HG02610 (cell line): ENCODE data around the gene AKAP8L.

Experiments used
- ATAC-seq: cut with Tn5 transposase; IDR thresholded peaks from one replicate; pipeline ENCODE4 v1.9.1; 2021; ENCODE audit warnings: mild to moderate bottlenecking, moderate library complexity; ENCODE audit not compliant: unreplicated experiment

Gene AKAP8L

DNA sequence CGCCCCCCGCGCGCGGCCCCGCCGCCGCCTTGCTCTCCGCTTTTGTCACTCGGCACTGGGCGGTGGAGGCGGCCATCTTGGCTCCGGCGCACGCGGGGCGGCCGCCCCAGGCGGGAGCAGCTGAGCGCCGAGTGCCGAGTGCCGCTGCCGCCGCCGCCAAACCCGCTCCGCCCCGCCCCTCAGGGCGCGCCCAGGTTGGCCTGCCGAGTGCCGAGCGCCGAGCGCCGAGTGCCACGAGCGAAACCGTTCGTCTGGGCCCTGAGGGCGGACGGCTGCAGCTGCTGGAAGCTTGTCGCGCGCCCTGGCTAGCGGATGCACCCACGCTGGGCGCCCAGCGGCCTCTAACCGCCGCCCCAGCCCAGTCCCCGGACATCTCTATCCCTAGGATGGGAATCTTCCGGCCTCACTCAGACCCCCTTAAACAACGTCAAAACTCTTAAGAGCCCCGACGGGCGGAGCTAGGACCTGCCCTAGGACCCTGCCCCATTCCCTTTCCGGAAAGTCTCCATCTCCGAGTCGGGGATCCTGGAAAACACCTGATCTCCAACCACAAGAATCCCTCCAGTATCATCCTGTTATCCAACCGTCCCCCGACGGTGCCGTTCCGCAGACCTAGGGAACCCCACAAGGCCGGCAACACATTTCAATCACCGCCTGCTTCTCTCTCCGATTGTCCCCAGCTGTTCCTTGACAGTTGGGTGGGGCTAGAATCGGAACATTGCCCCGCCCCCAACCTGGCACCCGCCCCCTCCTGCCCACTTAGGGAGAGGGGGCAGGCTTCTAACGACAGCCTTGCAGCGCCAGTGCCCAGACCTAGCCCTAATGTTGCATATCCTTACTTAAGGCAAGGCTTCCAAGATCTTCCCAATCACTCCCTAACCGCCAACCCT is 14.1 kb upstream of the AKAP8L start:
- peak; percentile 61 for ATAC-seq

- peak; percentile 9 for ATAC-seq
These were observed 13.3 kb upstream of the AKAP8L start for GRCh38 chr19:15432018-15432494.

GRCh38 chr19:15431396-15432017 is 12.7 kb upstream of the AKAP8L start:
- ATAC-seq: no peak

DNA sequence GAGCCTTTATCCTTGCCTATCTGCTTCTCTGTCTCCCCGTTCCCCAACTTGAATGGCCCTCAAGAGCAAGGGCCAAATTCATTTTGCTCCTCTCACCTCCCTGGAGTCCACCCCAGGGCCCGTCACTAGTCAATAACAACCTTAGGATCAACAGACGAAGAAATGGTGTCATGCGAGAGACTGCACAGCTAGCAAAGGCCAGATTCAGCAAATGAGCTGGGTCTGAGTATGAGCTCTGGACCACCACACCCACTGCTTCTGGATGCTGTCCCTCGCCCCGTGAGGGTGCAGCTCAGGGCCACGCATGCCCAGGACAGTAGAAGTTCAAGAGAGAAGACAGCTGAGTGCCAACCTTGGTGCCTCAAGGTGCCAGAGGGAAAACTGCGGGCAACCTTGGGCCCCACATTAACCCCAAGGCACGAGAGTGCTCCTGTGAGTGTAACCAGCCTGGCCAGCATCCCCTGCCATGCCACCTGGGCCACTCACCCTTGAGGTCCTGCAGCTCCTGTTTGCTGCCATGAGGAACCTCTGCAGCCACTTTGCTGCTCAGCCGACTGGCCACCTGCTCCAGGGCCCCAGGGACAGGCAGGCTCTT is 11.8 kb upstream of the AKAP8L start:
- ATAC-seq: no peak

DNA sequence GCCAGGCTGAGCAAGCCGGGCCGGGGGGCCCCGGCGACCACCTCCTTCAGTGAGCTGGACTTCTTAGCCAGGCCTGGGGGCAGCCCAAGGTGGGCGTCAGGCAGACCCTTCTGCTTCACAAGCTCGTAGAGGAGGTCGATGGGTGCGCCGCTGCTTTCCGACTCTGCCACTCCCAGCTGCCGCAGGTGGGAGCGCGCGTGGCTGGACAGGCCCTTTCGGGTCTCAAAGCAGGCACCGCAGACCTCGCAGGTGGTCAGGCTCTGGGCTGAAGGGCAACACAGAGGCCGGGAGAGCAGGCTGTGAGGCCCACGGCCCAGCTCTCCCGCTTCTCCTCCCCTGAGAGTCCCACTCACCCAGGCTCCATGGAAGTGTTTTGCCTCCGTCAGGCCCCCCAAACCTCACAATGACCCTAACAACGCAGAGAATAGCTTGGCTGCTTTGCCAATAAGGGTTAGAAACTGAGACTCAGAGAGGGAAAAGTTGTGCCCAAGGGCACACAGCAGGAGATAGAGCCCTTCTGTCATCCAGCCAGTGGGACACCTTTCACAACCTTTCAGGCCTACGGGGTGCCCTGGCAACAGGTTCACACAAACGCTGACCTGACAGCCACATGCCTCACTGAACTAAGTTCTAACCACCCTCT is 11.2 kb upstream of the AKAP8L start:
- ATAC-seq: no peak

DNA sequence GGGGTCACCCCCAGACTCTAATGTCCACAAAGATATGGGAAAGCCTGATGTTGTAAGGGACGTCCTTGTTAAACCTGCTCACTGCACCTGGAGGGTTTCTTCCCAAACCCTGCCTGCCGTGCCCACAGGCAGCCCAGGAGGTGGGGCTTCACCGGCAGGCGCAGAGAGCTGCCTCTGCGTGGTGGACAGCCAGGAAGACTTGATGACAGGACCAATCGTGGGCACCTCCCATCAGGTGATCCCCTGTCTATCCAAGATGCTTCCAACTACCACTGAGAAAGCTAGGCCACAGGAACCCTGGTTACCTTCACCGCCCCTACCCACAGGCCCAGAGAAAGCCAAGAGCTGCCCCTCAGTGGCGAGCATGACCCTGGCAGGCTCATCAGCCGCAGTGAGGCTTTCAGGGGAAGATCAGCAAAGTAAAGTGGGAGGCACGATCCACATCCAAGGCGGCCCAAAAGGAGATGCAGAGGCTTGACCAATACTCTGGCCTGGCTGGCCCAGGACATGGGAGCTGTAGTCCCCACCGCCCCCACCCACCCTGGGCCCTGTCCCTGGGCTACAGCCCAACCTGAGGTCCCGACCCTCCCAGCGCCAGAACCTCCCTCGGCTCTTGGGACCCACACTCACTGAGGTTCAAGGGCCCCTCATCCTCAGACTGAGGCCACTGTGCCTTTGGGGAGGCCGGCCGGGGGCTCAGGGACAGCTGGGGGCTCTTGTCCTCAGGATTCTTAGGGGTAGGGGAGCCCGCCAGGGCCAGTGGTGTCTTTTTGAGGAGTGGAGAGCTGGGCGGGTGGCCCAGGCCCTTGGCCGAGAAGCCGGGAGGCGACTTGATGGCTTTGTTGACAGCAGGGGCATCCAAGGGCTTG is 10.4 kb upstream of the AKAP8L start:
- ATAC-seq: no peak

- no peak for ATAC-seq
These were observed 9.2 kb upstream of the AKAP8L start for GRCh38 chr19:15427991-15428471.

DNA sequence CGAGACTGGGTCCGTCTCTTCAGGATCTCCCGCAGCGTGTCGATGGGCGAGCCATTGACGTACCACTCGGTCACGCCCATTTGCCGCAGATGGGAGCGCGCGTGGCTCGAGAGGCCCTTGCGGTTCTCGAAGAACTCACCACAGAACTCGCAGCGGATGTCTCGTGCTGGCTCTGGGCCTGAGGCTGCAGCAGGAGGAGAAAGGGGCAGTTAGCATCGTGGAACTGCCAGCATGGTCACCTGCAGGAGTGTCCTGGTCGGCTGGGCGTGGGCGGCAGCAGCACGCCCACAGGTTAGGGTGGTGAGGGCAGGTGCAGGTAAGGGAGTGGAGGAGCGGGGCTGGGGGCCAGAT is 8.5 kb upstream of the AKAP8L start:
- ATAC-seq: no peak

GRCh38 chr19:15426485-15427349 is 7.9 kb upstream of the AKAP8L start:
- no peak for ATAC-seq

- no peak for ATAC-seq
These were observed 6.6 kb upstream of the AKAP8L start for GRCh38 chr19:15425321-15425950.

GRCh38 chr19:15424692-15425272 is 6.0 kb upstream of the AKAP8L start:
- no peak for ATAC-seq

GRCh38 chr19:15424121-15424520 is 5.3 kb upstream of the AKAP8L start:
- no peak for ATAC-seq

DNA sequence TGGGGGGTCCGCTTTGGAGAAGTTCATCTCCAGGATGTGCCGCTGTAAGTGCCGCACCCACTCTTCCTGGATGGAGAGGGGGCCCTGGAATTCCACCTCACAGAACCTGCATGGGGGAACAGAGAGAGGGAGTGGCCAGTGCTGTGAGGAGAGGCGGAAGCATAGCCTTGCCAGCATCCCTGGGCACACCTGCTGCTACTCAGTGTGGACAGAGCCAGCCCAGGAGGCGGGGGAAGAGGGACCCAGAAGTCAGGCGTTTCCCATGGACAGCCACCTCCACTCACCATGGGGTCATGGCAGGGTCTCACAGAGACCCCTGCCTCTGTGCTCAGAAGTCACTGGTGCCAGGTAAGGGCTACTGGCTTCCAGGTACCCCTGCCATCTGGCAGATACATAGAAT is 4.3 kb upstream of the AKAP8L start:
- no peak for ATAC-seq

DNA sequence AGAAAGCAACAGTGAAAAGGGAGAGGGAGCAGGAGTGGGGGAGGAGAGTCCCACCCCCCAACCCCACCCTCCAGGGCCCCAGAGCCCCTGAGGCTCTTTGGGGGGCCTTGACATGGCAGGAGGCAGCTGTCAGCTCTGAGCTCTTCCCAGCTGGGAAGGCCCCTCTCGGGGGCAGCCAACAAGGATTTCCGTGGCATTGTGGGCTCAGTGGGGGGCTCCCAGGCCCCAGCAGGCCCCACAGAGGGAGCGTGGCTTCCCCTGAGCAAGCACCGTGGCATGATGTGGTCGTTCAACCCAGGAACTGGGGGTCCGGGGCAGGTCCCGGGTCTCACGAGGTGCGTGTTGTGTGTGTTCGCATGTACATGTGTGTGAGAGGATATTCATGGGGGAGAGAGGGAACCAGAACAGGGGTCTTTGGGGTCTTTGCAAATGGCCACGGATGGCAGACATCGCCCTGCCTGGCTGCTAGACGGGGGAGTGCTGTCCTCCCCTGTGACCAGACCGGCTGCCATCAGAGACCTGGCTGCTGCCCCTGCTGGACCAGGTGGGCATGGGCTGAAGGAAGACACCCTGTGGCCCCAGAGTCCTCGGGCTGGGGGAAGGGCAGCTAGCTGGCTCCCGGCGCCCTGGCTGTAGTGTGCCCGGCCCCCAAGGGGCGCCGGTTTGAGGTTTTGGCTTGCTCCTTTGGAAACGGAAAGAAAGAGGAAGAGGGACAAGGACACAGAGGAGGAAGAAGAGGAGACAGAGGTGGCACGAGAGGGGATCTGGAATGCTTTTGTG is 3.7 kb upstream of the AKAP8L start:
- ATAC-seq: no peak

- no peak for ATAC-seq
These were observed 3.0 kb upstream of the AKAP8L start for GRCh38 chr19:15421721-15422260.

- ATAC-seq: no peak
These were observed 2.4 kb upstream of the AKAP8L start for GRCh38 chr19:15421136-15421695.

- no peak for ATAC-seq
These were observed 731 bp upstream of the AKAP8L start for GRCh38 chr19:15419413-15420025.
